GM10266 (cell line): ENCODE data around the gene POP7.
"Not testable (repeated sequence)": the region's sequence is repeated elsewhere in the genome, so short reads cannot be mapped to it uniquely, and the experiment has no call there.

ENCODE experiments used
- DNase-seq: peaks from one replicate; pipeline ENCODE4 v3.0.0; 2012; ENCODE audit errors: extremely low spot score
- TF ChIP-seq, protein P1 (sequence below): IDR thresholded peaks from 2 replicates; pipeline ENCODE4 v1.5.1; 2012; ENCODE audit warnings: mild to moderate bottlenecking, low read depth; ENCODE audit not compliant: control insufficient read depth, insufficient read depth; ENCODE audit errors: missing control alignments

The POP7 gene

DNA sequence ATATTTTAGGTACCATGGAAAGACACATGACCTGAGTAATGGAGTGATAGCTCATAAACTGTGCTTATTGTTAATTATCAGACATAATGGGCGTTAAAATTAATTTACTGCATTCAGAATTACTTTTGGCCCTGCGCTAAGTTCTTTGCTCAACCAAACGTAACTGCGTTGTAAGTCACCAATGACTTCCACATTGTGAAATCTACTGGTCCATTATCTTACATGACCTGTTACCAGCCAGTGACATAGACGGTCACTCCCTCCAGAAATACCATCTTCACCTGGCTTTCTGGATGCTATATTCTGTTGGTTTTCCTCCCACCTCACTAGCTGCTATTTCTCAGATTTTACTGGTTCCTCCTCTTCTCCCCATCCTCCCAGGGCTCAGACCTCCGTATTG is 6.9 kb upstream of the POP7 start:
- DNase-seq, result no peak
- TF ChIP-seq, protein P1, sequence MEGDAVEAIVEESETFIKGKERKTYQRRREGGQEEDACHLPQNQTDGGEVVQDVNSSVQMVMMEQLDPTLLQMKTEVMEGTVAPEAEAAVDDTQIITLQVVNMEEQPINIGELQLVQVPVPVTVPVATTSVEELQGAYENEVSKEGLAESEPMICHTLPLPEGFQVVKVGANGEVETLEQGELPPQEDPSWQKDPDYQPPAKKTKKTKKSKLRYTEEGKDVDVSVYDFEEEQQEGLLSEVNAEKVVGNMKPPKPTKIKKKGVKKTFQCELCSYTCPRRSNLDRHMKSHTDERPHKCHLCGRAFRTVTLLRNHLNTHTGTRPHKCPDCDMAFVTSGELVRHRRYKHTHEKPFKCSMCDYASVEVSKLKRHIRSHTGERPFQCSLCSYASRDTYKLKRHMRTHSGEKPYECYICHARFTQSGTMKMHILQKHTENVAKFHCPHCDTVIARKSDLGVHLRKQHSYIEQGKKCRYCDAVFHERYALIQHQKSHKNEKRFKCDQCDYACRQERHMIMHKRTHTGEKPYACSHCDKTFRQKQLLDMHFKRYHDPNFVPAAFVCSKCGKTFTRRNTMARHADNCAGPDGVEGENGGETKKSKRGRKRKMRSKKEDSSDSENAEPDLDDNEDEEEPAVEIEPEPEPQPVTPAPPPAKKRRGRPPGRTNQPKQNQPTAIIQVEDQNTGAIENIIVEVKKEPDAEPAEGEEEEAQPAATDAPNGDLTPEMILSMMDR, result no peak

DNA sequence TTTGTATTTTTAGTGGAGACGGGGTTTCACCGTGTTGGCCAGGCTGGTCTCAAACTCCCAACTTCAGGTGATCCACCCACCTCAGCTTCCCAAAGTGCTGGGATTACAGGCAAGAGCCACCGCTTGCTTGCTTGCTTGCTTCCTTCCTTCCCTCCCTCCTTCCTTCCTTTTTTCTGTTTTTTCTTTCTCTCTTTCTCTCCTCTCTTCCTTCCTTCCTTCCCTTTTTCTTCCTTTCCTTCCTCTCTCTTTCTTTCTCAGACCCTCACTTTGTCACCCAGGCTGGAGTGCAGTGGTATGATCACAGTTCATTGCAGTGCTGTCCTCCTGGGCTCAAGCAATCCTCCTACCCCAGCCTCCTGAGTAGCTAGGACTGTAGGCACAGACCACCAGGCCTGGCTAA is 4.8 kb upstream of the POP7 start:
- not testable (repeated sequence) for DNase-seq

DNA sequence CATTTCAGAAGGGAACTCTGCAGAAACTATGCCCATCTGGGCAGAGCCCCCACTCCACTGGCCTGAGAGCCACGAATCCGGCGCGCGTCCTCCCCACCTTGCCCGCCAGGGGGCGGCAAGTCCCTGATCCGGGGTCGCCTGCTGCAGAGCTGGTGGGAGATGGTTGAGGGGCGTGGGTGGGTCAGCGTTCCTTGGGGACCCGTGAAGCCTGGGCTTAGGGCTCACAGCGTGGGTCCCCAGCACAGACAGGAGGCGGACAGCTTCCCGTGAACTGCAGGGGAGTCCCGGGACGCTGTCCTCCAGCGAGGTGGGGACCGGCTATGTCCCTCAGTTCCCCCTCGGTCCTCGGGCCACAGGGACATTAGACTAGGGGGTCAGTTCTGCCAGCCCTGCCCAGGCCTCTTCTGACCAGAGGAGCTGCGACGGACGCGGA is 585 bp upstream of the POP7 start:
- TF ChIP-seq, protein P1, result peak; percentile 97
- peak; percentile 88 for DNase-seq

DNA sequence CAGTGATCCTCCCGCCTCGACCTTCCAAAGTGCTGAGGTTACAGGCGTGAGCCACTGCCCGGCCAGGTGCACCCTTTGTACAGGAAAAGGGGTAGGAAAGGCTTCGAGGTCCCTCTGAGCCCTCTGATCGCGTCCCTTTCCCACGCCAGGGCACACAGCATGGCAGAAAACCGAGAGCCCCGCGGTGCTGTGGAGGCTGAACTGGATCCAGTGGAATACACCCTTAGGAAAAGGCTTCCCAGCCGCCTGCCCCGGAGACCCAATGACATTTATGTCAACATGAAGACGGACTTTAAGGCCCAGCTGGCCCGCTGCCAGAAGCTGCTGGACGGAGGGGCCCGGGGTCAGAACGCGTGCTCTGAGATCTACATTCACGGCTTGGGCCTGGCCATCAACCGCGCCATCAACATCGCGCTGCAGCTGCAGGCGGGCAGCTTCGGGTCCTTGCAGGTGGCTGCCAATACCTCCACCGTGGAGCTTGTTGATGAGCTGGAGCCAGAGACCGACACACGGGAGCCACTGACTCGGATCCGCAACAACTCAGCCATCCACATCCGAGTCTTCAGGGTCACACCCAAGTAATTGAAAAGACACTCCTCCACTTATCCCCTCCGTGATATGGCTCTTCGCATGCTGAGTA is 871 bp downstream of the POP7 start:
- DNase-seq, result no peak
- TF ChIP-seq, protein P1, result no peak

DNA sequence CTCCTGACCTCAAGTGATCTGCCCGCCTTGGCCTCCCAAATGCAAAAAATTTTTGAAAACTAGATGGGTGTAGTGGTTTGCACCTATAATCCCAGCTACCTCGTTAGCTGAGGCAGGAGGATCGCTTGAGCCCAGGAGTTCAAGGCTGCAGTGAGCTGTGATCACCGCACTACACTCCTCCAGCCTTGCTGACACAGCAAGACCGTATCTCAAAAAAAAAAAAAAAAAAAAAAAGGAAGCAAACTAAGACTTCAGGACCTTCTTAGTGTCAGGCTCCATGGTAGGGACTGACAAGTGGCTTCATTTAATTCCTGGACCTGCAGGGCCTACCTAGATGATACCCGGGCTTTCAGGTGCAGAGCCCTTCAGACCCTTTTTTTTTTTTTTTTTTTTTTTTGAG is 2.5 kb downstream of the POP7 start:
- TF ChIP-seq, protein P1, result no peak
- DNase-seq, result no peak

DNA sequence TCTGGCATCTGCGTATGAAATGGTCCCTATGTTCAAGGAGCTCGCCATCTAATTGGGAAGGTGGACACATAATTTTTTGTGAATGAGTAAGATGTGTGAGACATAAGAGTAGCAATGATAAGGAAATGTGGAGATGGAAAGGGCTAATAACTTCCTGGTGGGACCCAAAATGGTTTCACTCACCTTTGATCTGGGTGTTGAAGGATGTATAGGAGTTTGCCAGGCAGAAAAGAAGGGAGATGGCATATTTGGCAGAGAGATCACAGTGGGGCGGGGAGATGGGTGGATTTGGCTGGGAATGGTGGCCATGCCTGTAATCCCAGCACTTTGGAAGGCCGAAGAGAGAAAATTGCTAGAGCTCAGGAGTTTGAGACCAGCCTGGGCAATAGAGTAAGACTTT is 4.5 kb downstream of the POP7 start:
- TF ChIP-seq, protein P1, result no peak
- DNase-seq, result no peak

DNA sequence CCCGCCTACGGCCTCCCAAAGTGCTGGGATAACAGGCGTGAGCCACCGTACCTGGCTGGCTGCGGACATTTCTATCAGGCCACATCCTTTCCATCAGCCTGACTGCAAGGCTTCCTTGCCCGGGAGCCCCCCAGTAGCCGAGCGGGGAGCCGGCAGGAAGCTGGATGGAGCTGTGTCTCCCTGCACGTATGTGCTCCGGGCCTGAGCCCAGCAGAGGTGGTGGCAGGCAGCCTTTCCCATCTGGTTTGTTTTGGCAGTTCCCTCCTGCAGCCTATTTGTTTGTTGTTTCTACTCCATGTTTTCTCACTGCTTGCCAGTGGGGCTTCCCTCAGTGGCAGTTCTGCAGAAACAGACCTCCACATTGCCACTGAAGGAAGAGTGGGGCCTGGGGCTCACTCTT is 5.4 kb downstream of the POP7 start:
- TF ChIP-seq, protein P1, result no peak
- DNase-seq, result no peak

DNA sequence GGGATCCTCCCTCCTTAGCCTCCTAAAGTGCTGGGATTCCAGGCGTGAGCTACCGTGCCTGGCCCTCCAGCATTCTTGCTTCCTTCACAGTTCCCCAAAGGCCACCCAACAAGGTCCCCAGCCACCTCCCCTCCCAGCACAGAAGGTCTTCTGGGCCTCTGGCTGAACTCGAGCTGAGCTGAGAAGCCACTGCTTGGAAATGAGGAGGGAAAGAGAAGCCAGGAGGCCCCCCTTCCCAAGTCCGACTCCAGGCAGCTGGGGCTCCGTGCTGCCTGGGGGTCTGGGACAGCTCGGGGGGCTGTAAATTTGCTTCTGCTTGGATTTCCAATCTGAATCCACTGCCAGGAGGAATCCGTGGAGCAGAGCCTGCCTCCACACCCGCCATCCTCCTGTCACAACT is 8.8 kb downstream of the POP7 start:
- TF ChIP-seq, protein P1, result no peak
- no peak for DNase-seq

DNA sequence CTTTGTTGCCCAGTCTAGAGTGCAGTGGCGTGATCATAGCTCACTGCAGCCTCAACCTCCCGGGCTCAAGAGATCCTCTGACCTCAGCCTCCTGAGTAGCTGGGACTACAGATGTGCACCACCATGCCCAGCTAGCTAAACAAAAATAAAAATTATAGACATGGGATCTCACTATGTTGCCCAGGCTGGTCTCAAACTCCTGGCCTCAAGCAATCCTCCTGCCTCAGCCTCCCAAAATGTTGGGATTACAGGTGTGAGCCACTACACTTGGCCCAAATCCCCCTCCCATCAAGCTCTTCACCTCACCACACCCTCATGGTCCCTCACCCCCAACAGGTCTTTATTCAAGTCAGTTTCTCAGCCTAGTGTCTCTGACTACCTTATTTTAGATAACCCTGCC is 11.2 kb downstream of the POP7 start:
- not testable (repeated sequence) for DNase-seq
